Subcutaneous adipose tissue (tissue), 4 donors: Measurements from ENCODE around the gene CPLX4. TPM values are rescaled to one million over a fixed set of nuclear protein-coding genes. Genes with fewer than 3 reads are reported as not detected.

Source experiments
- total RNA-seq, 4 donors: library from RNA; depleted of rRNA; stranded (reverse); fragments of >200 nt; gene quantifications; one replicate each; pipeline ENCODE4 v1.1.0, GENCODE V29; 2016
- TF ChIP-seq, protein P1 (sequence below): fragments of 450-650 bp; IDR thresholded peaks from one replicate; pipeline ENCODE4 v1.5.1; 2016; ENCODE audit warnings: low read depth, mild to moderate bottlenecking, control low read depth, antibody characterized with exemption, moderate library complexity

Gene CPLX4
- total RNA-seq, 4 donors from 2014 or later: not detected

DNA sequence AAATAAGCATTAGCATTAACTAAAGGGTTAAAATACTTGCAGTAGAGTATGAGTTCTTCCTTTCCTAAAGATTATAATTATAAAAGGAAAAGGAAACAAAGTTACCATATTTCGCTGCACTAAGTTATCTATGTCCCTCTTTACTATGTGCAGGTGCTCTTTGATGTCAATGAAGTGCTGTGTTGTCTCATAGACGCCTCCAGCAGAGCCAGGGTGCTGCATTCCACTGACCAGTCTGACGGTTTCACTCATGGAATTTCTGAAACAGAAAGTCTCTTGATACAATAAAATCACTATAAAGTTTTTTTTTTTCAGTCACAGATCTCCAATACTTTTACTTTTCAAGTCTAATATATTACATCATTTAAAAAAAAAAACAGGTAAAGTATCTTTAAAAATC, 14.5 kb upstream of the CPLX4 start:
- TF ChIP-seq, protein P1, sequence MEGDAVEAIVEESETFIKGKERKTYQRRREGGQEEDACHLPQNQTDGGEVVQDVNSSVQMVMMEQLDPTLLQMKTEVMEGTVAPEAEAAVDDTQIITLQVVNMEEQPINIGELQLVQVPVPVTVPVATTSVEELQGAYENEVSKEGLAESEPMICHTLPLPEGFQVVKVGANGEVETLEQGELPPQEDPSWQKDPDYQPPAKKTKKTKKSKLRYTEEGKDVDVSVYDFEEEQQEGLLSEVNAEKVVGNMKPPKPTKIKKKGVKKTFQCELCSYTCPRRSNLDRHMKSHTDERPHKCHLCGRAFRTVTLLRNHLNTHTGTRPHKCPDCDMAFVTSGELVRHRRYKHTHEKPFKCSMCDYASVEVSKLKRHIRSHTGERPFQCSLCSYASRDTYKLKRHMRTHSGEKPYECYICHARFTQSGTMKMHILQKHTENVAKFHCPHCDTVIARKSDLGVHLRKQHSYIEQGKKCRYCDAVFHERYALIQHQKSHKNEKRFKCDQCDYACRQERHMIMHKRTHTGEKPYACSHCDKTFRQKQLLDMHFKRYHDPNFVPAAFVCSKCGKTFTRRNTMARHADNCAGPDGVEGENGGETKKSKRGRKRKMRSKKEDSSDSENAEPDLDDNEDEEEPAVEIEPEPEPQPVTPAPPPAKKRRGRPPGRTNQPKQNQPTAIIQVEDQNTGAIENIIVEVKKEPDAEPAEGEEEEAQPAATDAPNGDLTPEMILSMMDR: no peak

- TF ChIP-seq, protein P1: no peak
Observed at GRCh38 chr18:59328683-59329082, 10.2 kb upstream of the CPLX4 start.

DNA sequence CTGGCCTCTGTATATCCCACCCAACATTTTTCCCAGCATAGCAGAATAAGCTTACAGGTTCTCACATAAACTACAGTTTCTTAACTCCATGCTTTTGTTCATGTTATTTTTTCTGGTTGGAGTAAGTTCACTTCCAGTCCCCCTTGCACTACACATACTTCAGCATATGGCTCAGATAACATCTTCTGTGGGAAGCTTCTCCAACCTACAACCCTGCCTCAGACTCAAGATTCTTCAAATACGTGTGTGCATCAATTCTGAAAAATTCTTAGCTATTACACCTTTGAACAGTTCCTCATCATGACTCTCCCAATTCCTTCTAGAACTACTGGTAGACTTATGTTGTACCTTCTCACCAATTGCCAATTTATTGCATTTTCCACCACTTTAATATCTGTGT, 7.5 kb upstream of the CPLX4 start:
- TF ChIP-seq, protein P1: no peak

DNA sequence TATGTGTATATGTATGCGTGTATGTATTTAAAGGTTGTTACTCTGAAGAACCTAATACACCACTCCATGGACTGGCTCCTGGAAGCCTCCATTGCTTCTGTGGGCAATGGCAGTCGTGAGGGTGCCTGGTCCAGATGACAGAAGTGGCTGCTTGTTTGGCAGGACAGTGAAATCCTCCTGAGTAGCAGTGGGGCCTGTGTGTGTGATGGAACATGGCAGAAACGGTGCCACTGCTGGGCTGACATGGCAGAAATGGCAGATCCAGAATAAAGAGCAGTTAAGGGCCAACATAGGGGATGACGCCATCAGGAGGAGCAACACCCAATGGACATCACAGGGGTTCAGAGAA, 6.1 kb upstream of the CPLX4 start:
- TF ChIP-seq, protein P1: no peak

GRCh38 chr18:59323931-59324622, 5.6 kb upstream of the CPLX4 start:
- TF ChIP-seq, protein P1: no peak

- TF ChIP-seq, protein P1: no peak
Observed at GRCh38 chr18:59311631-59312030, 6.8 kb downstream of the CPLX4 start.

DNA sequence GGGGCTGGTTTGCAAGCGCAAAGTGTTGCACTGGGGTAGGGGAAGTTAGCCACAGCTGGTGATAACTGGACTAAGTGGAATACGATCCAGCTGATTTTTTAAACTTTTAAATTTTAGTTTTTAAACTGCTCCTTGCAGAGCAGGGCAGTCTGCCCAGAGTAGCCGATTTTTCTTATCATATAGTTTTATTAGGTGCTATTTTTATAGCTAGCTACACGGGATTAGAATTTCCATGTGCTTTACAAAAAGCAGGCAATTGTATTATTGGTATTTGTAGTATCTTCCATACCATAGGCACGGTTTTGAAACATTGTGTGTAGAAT, 9.6 kb downstream of the CPLX4 start:
- TF ChIP-seq, protein P1: no peak
